Measurements from ENCODE around the gene BRD4.

The BRD4 gene

GRCh38 chr19:15248648-15249527 lies 83.5 kb downstream of the BRD4 start:
- no peak for DNase-seq (ENCODE audit: low read depth in 2 of 2)

DNA sequence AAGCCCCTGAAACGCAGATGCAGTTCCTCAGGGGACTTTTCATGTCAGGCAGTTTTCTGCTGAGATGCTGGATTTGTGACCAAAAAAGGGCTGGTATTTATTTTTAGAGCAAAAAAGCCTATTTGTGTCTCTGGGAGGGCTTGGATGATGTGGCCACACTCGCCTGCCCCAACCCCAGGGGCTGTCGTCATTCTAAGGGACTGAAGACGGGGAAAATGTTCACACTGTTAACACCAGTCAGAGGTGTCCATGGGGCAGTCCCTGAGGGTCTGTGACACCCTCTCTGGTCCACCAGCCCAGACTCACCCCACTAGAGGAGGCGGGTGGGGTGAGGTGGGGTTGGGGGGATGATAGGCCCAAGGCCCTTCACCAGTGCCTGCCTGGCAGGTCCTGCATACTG lies 84.2 kb downstream of the BRD4 start:
- no peak for DNase-seq (ENCODE audit: low read depth in 2 of 2)

GRCh38 chr19:15247107-15248014 lies 85.0 kb downstream of the BRD4 start:
- no peak for DNase-seq (ENCODE audit: low read depth in 2 of 2)

GRCh38 chr19:15246198-15246481 lies 86.2 kb downstream of the BRD4 start:
- DNase-seq (ENCODE audit: low read depth in 2 of 2), result no peak

DNA sequence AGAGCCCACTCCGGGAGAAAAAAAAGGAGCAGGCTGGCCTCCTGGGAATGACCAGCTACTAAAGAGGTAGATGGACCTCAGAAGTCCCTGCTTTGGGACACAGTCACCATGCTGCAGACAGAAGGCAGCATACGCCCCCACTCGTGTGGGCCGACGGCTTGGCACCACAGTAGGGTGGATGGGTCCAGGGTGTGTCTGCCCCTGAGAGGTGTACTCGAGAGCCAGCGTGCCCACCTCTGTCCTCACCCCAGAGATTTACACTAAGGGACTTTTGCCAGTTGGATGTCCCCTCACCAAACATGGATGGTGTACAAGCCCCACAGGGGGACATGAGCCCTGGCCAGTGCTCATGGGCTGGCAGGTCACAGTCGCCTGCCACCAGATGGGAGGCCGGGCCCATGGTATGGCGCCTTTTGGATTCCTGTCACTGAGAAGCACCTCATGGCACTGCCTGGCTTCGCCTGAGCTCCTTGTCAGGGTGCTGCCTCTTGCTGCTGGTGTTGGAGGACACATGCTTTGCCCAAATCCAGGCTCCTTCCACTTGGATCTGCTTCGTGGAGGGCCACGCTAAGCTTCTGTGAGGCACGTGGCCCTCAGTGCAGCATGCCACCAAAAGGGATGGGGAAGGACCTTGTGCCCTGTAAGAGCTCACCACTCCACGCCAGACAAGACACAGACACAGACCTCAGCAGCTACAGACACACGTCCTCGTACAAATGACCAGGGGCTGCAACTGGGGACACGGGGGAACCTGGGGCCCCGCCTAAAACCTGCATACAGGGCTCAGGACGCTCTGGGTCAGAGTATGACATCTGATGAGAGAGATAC lies 86.8 kb downstream of the BRD4 start:
- no peak for DNase-seq (ENCODE audit: low read depth in 2 of 2)

DNA sequence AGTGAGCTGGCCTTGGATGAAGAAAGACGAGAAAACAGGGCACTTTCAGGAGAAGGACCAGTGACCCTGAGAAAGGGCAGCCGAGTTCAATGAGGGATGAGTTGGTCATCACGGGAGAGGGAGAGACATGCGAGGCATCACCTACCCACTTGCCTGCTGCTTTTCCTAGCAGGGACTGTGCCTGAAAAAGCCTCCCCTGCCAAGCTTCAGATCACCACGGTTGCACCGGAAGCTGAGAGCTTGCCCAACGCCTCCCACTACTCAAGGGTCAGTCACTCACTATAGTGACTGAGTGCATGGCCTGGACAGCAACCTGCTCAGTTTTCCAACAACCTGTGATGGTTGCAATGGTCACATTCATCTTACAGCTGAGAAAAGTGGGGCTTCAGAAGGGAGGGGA lies 87.5 kb downstream of the BRD4 start:
- no peak for DNase-seq (ENCODE audit: low read depth in 2 of 2)

DNA sequence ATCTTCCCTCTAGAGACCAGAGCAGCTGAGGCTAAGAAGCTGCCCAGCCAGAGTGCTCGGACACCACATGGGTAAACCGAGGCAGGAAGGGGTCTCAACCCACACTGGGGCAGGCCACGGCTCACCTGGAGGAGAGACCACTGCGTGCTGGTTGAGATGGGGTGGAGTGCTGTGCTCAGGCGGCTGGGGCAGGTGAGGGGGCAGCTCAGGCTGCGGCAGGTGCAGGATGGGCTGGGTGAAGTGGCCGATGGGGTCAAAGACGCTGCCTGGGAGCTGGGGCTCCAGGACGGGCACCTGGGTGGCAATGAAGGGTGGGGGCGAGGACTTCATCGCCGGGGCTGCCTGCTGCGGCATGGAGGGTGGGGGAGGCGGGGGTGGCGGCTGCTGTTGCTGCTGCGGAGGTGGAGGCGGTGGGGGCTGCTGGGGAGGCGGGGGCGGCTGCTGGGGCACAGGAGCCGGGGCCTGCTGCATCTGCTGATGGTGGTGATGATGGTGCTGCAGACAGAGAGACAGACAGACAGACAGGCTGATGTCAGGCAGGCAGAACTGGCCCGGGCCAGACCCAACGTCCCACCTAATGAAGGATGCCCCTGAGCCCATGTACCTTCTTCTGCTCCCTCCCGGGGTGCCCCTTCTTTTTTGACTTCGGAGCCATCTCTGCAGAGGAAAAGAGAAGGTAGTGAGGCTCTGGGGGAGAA lies 88.1 kb downstream of the BRD4 start:
- DNase-seq (ENCODE audit: low read depth in 2 of 2), result no peak

- DNase-seq (ENCODE audit: low read depth in 2 of 2), result no peak
Observed at GRCh38 chr19:15243236-15243957, 88.9 kb downstream of the BRD4 start.

- DNase-seq (ENCODE audit: low read depth in 2 of 2), result no peak
Observed at GRCh38 chr19:15241259-15241910, 91.0 kb downstream of the BRD4 start.

DNA sequence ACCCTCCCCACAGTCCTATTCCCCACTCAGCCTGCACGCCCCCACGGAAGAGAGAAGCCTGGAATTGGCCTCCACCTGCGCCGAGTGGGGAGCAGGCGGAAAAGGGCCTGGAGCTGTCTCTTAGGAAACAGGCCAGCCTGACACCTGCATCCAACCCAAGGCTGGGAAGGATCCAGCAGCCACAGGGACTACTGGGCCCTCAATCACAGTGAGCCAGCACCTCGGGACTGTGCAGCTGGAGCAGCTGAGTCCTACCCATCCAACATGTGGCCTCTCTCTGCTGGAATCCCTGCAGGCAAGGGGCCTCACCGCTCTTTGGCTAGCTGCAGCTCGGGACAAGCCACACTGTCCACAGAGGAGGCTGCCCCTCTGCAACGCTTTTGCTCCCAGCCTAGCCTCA lies 91.8 kb downstream of the BRD4 start:
- no peak for DNase-seq (ENCODE audit: low read depth in 2 of 2)

DNA sequence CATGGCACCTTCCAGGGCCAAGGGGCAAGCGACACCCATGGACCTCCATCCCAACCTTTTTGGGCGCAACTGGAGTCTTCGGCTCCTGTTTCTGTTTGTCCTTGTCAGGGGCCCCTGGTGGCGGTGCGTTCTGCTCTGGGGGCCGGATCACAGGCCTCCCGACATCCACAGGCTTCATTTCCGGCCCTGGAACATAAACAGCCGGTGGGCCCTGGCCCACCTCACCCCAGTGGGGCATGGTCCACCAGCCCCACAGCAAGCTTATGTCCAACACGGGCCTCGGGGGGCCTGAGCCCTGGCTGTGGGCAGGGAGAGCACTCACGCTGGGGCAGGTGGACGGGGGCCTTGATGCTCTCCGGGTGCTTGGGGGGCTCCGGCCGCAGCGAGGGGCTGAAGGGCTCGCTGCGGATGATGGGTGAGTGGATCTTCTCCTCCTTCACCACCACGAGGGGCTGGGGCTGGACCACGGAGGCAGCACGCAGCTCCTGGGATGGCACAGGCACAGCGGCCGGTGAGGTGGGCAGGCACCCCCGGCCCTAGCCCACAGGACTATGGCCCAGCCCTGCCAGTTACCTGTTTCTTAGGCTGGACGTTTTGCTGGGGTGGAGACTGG lies 92.9 kb downstream of the BRD4 start:
- DNase-seq (ENCODE audit: low read depth in 2 of 2), result no peak

DNA sequence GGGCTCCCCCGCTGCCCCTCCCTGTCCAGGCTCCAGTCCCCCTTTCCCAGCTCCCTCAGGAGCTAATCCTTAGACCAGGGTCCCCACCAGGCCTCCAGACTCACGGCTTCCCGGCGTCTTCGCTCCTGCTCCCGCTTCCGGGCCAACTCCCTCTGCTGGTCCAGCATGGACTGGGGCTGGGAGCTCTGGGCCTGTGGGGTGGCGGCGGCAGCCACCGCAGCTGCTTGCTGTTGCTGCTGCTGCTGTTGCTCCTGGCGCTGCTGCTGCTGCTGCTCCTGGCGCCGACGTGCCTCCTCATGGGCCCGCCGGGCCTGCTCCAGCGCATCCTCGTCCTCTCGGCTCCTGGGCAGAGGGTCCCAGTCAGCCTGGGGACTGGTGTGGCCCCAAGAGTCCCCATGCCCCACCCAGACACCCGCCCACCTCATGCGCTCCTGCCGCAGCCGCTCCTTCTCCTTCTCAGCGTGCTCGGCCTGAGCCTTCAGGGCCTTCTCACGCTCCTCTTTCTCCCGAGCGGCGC lies 93.6 kb downstream of the BRD4 start:
- DNase-seq (ENCODE audit: low read depth in 2 of 2), result no peak

GRCh38 chr19:15237759-15238638 lies 94.3 kb downstream of the BRD4 start:
- no peak for DNase-seq (ENCODE audit: low read depth in 2 of 2)

DNA sequence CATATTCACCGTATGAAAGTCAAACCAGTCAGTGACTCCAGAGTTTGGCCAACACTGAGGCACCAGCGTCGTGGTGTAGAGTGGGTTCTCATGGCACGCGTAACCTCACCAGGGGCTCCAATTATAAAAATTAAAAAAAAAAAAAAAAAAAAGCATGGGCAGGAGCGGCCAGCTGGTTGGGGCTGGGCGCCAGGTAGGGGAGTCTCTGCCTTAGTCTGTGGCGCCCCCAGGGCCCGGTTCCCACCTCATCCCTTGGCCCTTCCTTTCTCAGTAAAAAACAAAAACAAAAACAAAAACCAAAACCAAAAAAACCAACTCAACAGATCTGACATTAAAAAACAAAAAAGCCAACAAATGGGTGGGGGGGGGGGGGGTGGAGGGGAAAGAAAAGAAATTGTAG lies 95.5 kb downstream of the BRD4 start:
- DNase-seq (ENCODE audit: low read depth in 2 of 2), result no peak

- no peak for DNase-seq (ENCODE audit: low read depth in 2 of 2)
Observed at GRCh38 chr19:15235781-15236180, 96.6 kb downstream of the BRD4 start.

DNA sequence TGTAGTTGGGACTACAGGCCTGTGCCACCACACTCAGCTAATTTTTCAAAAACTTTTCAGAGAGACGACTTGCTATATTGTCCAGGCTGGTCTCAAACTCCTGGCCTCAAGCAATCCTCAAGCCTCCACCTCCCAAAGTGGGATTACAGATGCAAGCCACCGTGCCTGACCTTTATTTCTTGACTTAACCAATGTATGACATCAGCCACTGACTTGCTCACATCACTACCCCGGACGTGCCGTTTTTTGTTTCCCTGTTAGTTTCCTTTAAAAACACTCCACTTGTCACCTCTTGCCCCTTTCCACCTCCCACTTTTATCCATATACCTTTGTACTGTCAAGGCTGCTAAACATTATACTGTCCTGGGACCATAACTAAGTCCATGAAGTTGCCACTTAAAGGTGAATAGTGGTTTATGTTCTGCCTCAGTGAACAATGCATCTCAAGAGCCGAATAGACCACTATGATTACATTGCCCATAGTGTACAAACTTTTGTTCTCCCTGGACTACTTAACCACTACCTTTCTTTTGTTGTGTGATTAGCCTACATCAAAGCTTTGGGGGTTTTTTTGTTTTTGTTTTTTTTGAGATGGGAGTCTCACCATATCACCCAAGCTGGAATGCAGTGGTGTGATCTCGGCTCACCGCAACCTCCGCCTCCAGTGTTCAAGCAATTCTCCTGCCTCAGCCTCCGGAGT lies 97.8 kb downstream of the BRD4 start:
- no peak for DNase-seq (ENCODE audit: low read depth in 2 of 2)

DNA sequence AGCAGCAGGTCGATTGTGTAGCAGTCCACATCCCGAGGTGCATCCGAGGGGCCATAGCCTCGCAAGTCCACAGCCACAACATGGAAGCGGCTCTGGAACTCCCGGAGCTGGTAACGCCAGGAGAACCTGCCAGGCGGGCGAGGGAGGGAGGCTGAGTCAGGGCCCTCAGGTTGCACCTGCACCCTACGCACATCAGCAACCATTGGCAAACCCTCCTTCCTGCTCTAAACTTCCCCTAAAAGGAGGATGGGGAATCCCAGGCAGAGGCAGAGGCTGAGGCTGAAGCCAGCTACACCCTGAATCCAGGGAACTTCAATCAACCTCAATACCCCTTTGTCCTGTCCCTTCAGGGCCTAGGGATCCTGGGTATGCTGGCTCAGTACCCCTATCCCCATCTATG lies 101.1 kb downstream of the BRD4 start:
- DNase-seq (ENCODE audit: low read depth in 2 of 2), result no peak

- no peak for DNase-seq (ENCODE audit: low read depth in 2 of 2)
Observed at GRCh38 chr19:15227261-15227660, 105.1 kb downstream of the BRD4 start.
